ENCODE measurements around the gene GPX4.

DNA sequence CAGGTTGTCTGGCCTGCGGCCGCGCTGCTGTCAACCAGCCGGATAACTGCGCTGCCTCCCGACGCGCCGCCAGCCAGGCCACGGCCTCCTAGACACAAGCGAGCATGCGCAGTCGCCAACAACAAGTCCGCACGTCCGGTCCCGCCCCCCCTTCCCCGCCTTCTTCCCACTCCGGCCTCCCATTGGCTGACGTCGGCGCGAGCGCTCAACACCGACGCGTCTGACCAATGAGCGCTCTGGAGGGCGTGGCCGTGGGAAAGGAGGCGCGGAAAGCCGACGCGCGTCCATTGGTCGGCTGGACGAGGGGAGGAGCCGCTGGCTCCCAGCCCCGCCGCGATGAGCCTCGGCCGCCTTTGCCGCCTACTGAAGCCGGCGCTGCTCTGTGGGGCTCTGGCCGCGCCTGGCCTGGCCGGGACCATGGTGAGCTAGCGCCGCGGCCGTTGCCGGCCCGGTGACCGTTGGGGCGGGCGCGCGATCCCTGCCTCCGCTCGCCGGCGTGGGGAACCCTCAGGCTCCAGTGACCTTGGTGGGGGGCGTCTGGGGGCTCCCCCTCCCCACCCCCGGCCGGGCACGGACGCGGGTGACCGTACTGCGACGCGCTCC is at the start of gene GPX4:
- TF ChIP-seq, protein P1, sequence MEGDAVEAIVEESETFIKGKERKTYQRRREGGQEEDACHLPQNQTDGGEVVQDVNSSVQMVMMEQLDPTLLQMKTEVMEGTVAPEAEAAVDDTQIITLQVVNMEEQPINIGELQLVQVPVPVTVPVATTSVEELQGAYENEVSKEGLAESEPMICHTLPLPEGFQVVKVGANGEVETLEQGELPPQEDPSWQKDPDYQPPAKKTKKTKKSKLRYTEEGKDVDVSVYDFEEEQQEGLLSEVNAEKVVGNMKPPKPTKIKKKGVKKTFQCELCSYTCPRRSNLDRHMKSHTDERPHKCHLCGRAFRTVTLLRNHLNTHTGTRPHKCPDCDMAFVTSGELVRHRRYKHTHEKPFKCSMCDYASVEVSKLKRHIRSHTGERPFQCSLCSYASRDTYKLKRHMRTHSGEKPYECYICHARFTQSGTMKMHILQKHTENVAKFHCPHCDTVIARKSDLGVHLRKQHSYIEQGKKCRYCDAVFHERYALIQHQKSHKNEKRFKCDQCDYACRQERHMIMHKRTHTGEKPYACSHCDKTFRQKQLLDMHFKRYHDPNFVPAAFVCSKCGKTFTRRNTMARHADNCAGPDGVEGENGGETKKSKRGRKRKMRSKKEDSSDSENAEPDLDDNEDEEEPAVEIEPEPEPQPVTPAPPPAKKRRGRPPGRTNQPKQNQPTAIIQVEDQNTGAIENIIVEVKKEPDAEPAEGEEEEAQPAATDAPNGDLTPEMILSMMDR (IDR thresholded peaks at IDR 0.05) = no peak
- TF ChIP-seq NFIC (IDR thresholded peaks at IDR 0.05; ENCODE audit: borderline replicate concordance) (no peak), YY1 (IDR thresholded peaks at IDR 0.05; ENCODE audit: low read depth) (no peak), EP300 (IDR thresholded peaks at IDR 0.05; ENCODE audit: borderline replicate concordance in 1 of 2, low read depth in 1 of 2, low read length in 1 of 2) (no peak; a peak in 1 of 4 replicates), POLR2AphosphoS5 (IDR thresholded peaks at IDR 0.05; ENCODE audit: low read depth, low read length) (peak; percentile 89)
